ENCODE measurements around the gene RUSC1.

Gene RUSC1

DNA sequence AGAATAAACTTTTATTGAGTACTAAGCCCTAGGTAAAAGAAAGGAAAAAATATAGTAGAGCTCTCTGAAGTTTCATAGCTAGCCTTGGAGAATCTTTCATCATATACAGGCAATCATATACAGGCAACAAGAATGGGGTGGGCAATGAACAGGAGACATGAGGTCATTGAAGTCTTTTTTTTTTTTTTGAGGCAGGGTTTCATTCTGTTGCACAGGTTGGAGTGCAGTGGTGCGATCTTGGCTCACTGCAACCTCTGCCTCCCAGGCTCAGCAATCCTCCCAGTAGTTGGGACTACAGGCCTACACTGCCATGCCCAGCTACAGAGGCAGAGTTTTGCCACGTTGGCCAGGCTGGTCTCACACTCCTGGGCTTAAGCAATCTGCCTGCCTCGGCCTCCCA is 22.1 kb downstream of the RUSC1 start:
- H3K36me3 ChIP-seq (ENCODE audit: control insufficient read depth, insufficient read depth, low read length), result peaks cover 12% of the 10 kb centered on the region; the same call in 1 of the 2 replicates
- H3K4me3 ChIP-seq (ENCODE audit: low read length), result no peak overlapping the region
- WGBS (ENCODE audit: insufficient coverage, insufficient read length), result no CpG with 5 or more reads among the region's 3 CpGs
- DNase-seq (ENCODE audit: low read depth, low spot score), result no peak
- no peaks in the 10 kb centered on the region for H3K9me3 ChIP-seq (ENCODE audit: control insufficient read depth, insufficient read depth, low read length)
- H3K4me1 ChIP-seq (ENCODE audit: control insufficient read depth, insufficient read depth, low read length), result no peaks in the 10 kb centered on the region
- H3K27ac ChIP-seq (ENCODE audit: low read length), result no peak overlapping the region
- no peaks in the 10 kb centered on the region for H3K27me3 ChIP-seq (ENCODE audit: control insufficient read depth, insufficient read depth, low read length)

- Histone ChIP-seq H3K4me1 (ENCODE audit: control insufficient read depth, insufficient read depth, low read length) (no peaks in the 10 kb centered on the region), H3K27ac (ENCODE audit: low read length) (no peak overlapping the region), H3K36me3 (ENCODE audit: control insufficient read depth, insufficient read depth, low read length) (peaks cover 2% of the 10 kb centered on the region; the same call in 1 of the 2 replicates), H3K27me3 (ENCODE audit: control insufficient read depth, insufficient read depth, low read length) (no peaks in the 10 kb centered on the region), H3K4me3 (ENCODE audit: low read length) (no peak overlapping the region), H3K9me3 (ENCODE audit: control insufficient read depth, insufficient read depth, low read length) (no peaks in the 10 kb centered on the region)
- no peak for DNase-seq (ENCODE audit: low read depth, low spot score)
- WGBS (ENCODE audit: insufficient coverage, insufficient read length), result no CpG with 5 or more reads among the region's 6 CpGs
Observed at GRCh38 chr1:155352631-155353030, 31.9 kb downstream of the RUSC1 start.

GRCh38 chr1:155360051-155360450 is 39.4 kb downstream of the RUSC1 start:
- Histone ChIP-seq H3K9me3 (ENCODE audit: control insufficient read depth, insufficient read depth, low read length) (no peaks in the 10 kb centered on the region), H3K27ac (ENCODE audit: low read length) (no peak overlapping the region), H3K27me3 (ENCODE audit: control insufficient read depth, insufficient read depth, low read length) (no peaks in the 10 kb centered on the region), H3K36me3 (ENCODE audit: control insufficient read depth, insufficient read depth, low read length) (no peaks in the 10 kb centered on the region), H3K4me1 (ENCODE audit: control insufficient read depth, insufficient read depth, low read length) (no peaks in the 10 kb centered on the region), H3K4me3 (ENCODE audit: low read length) (no peak overlapping the region)
- no peak for DNase-seq (ENCODE audit: low read depth, low spot score)
- no CpG with 5 or more reads among the region's 1 CpG for WGBS (ENCODE audit: insufficient coverage, insufficient read length)

- Histone ChIP-seq H3K36me3 (ENCODE audit: control insufficient read depth, insufficient read depth, low read length) (no peaks in the 10 kb centered on the region), H3K27ac (ENCODE audit: low read length) (no peak overlapping the region)
- DNase-seq (ENCODE audit: low read depth, low spot score), result no peak
Observed at GRCh38 chr1:155379180-155379579, 58.5 kb downstream of the RUSC1 start.

DNA sequence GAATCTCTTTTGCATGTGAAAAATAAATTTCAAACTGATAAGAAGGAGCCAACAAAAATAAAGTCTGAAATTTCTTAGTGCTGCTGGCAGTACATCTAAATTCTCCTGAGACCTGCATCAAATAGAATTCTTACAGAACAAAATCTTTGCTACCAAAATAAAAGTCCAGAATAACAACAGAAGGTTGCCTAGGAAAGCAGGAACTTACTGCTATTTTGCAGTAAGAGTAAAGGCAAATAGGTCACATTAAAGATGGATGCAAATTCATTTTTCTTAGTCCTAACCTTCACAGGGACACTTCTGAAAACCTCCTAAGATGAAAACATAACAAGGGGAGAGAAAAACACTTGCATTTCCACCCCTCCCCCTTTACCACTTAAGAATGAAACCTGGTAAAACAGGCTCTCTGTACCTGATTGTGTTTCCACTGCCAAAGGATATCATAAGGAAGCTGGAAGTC is 59.0 kb downstream of the RUSC1 start:
- Histone ChIP-seq H3K4me3 (ENCODE audit: low read length) (no peak overlapping the region), H3K36me3 (ENCODE audit: control insufficient read depth, insufficient read depth, low read length) (no peaks in the 10 kb centered on the region), H3K9me3 (ENCODE audit: control insufficient read depth, insufficient read depth, low read length) (no peaks in the 10 kb centered on the region), H3K27ac (ENCODE audit: low read length) (no peak overlapping the region), H3K27me3 (ENCODE audit: control insufficient read depth, insufficient read depth, low read length) (no peaks in the 10 kb centered on the region), H3K4me1 (ENCODE audit: control insufficient read depth, insufficient read depth, low read length) (no peaks in the 10 kb centered on the region)
- no peak for DNase-seq (ENCODE audit: low read depth, low spot score)

More at GRCh38 chr1:155379180-155379579, 58.5 kb downstream of the RUSC1 start:
- Histone ChIP-seq H3K4me3 (ENCODE audit: low read length) (no peak overlapping the region), H3K4me1 (ENCODE audit: control insufficient read depth, insufficient read depth, low read length) (no peaks in the 10 kb centered on the region), H3K27me3 (ENCODE audit: control insufficient read depth, insufficient read depth, low read length) (no peaks in the 10 kb centered on the region), H3K9me3 (ENCODE audit: control insufficient read depth, insufficient read depth, low read length) (no peaks in the 10 kb centered on the region)
- no CpG with 5 or more reads among the region's 3 CpGs for whole genome bisulfite sequencing (ENCODE audit: insufficient coverage, insufficient read length)

All from iPS DF 6.9 (cell line).